HEK293 (cell line): ENCODE measurements around the gene ORMDL2.

Source experiments
- CTCF ChIA-PET: fragments of 350-600 bp; formaldehyde crosslinking; extraction: SDS; loops from one replicate; lab custom pipeline; 2021; ENCODE audit warnings: antibody characterized with exemption; lab: Yijun Ruan, JAX
- POLR2A ChIA-PET: fragments of 300-600 bp; formaldehyde crosslinking; extraction: SDS; loops from one replicate; lab custom pipeline; 2020; ENCODE audit warnings: antibody characterized with exemption, inconsistent platforms; lab: Yijun Ruan, JAX
- H3K27ac ChIP-seq: fragments of 200-500 bp; sonication (Bioruptor generic); 2 replicates; pipeline ENCODE4 v1.5.1; 2014; ENCODE audit warnings: low read depth, low read length, control low read depth, inconsistent platforms; ENCODE audit errors: extremely low read depth
- H3K36me3 ChIP-seq, 2 experiments: fragments of 200-500 bp in 1 of 2; sonication (Bioruptor generic) in 1 of 2; 1 replicate in 1 of 2; 2 replicates in 1 of 2; pipeline ENCODE4 v1.5.1; 2014 to 2017; ENCODE audit warnings: inconsistent platforms in 2 of 2, low read length in 2 of 2; ENCODE audit not compliant: control insufficient read depth in 2 of 2, insufficient read depth in 1 of 2
- H3K4me1 ChIP-seq: fragments of 200-500 bp; sonication (Bioruptor generic); 2 replicates; pipeline ENCODE4 v1.5.1; 2014; ENCODE audit warnings: mild to moderate bottlenecking, low read length, inconsistent platforms; ENCODE audit not compliant: control insufficient read depth, insufficient read depth
- H3K4me3 ChIP-seq: 2 replicates; pipeline ENCODE4 v1.5.1; 2011; ENCODE audit warnings: low read depth, mild to moderate bottlenecking, control low read depth, low read length, moderate library complexity
- H3K9me3 ChIP-seq: fragments of 200-500 bp; sonication (Bioruptor generic); 2 replicates; pipeline ENCODE4 v1.5.1; 2014; ENCODE audit warnings: low read depth, low read length, inconsistent platforms; ENCODE audit not compliant: control insufficient read depth, insufficient read depth
- ATF2 ChIP-seq: fragments of 450-650 bp; formaldehyde crosslinking; IDR thresholded peaks from 2 replicates; pipeline ENCODE4 v1.5.1; 2016; ENCODE audit warnings: missing biosample characterization, missing genetic modification characterization, low read depth
- HIC1 ChIP-seq: fragments of 450-650 bp; formaldehyde crosslinking; IDR thresholded peaks from 2 replicates; pipeline ENCODE4 v1.5.1; 2016; ENCODE audit warnings: missing biosample characterization, missing genetic modification characterization
- PATZ1 ChIP-seq: fragments of 450-650 bp; formaldehyde crosslinking; IDR thresholded peaks from 2 replicates; pipeline ENCODE4 v1.5.1; 2016; ENCODE audit warnings: missing biosample characterization, missing genetic modification characterization
- SETDB1 ChIP-seq: IDR thresholded peaks from one replicate; pipeline ENCODE4 v1.6.1; 2017; ENCODE audit warnings: mild to moderate bottlenecking, low read length, moderate library complexity, mixed read lengths; ENCODE audit not compliant: insufficient read length
- WT1 ChIP-seq: fragments of 450-650 bp; formaldehyde crosslinking; IDR thresholded peaks from 2 replicates; pipeline ENCODE4 v1.5.1; 2016; ENCODE audit warnings: missing biosample characterization, missing genetic modification characterization
- ZEB2 ChIP-seq: fragments of 450-650 bp; formaldehyde crosslinking; IDR thresholded peaks from 2 replicates; pipeline ENCODE4 v1.5.1; 2016; ENCODE audit warnings: missing biosample characterization, missing genetic modification characterization
- ZNF211 ChIP-seq: fragments of 450-650 bp; formaldehyde crosslinking; IDR thresholded peaks from 2 replicates; pipeline ENCODE4 v1.5.1; 2016; ENCODE audit warnings: low read depth, missing biosample characterization, missing genetic modification characterization
- ZNF221 ChIP-seq: fragments of 450-650 bp; formaldehyde crosslinking; IDR thresholded peaks from 2 replicates; pipeline ENCODE4 v1.5.1; 2017; ENCODE audit warnings: missing biosample characterization, missing genetic modification characterization, borderline replicate concordance
- ZNF239 ChIP-seq: fragments of 450-650 bp; formaldehyde crosslinking; IDR thresholded peaks from 2 replicates; pipeline ENCODE4 v1.5.1; 2016; ENCODE audit warnings: missing biosample characterization, missing genetic modification characterization
- ZNF311 ChIP-seq: fragments of 450-650 bp; formaldehyde crosslinking; IDR thresholded peaks from 2 replicates; pipeline ENCODE4 v1.5.1; 2017; ENCODE audit warnings: missing biosample characterization, missing genetic modification characterization, borderline replicate concordance
- ZNF37A ChIP-seq: fragments of 450-650 bp; IDR thresholded peaks from 2 replicates; pipeline ENCODE4 v1.5.1; 2018; ENCODE audit warnings: missing biosample characterization, missing genetic modification characterization
- ZNF423 ChIP-seq: fragments of 450-650 bp; formaldehyde crosslinking; IDR thresholded peaks from 2 replicates; pipeline ENCODE4 v1.5.1; 2016; ENCODE audit warnings: missing biosample characterization, missing genetic modification characterization
- ZNF544 ChIP-seq: fragments of 450-650 bp; formaldehyde crosslinking; IDR thresholded peaks from 2 replicates; pipeline ENCODE4 v1.5.0; 2017; ENCODE audit warnings: missing biosample characterization, missing genetic modification characterization
- ZNF571 ChIP-seq: fragments of 450-650 bp; formaldehyde crosslinking; IDR thresholded peaks from 2 replicates; pipeline ENCODE4 v1.5.0; 2017; ENCODE audit warnings: missing biosample characterization, missing genetic modification characterization
- ZNF580 ChIP-seq: fragments of 450-650 bp; formaldehyde crosslinking; IDR thresholded peaks from 2 replicates; pipeline ENCODE4 v1.5.1; 2016; ENCODE audit warnings: missing biosample characterization, missing genetic modification characterization
- ZNF670 ChIP-seq: fragments of 450-650 bp; formaldehyde crosslinking; IDR thresholded peaks from 2 replicates; pipeline ENCODE4 v1.5.1; 2016; ENCODE audit warnings: missing biosample characterization, missing genetic modification characterization, low read depth
- ZNF768 ChIP-seq: fragments of 450-650 bp; formaldehyde crosslinking; IDR thresholded peaks from 2 replicates; pipeline ENCODE4 v1.5.1; 2018; ENCODE audit warnings: missing biosample characterization, mild to moderate bottlenecking, missing genetic modification characterization
- ZNF791 ChIP-seq: fragments of 450-650 bp; formaldehyde crosslinking; IDR thresholded peaks from 2 replicates; pipeline ENCODE4 v1.5.1; 2016; ENCODE audit warnings: missing biosample characterization, missing genetic modification characterization
- ZSCAN18 ChIP-seq: fragments of 450-650 bp; formaldehyde crosslinking; IDR thresholded peaks from 2 replicates; pipeline ENCODE4 v1.5.1; 2016; ENCODE audit warnings: missing biosample characterization, missing genetic modification characterization
- TF ChIP-seq, protein P1 (sequence below): fragments of 450-650 bp; formaldehyde crosslinking; IDR thresholded peaks from 2 replicates; pipeline ENCODE4 v1.5.1; 2016; ENCODE audit warnings: missing biosample characterization, missing genetic modification characterization, borderline replicate concordance
- TF ChIP-seq, protein P2 (sequence below): fragments of 450-650 bp; formaldehyde crosslinking; IDR thresholded peaks from 2 replicates; pipeline ENCODE4 v1.5.1; 2016; ENCODE audit warnings: missing biosample characterization, missing genetic modification characterization

The ORMDL2 gene

GRCh38 chr12:55789893-55790292, 27.9 kb upstream of the ORMDL2 start:
- POLR2A ChIA-PET, result no interaction called here
- Histone ChIP-seq H3K27ac (no peak overlapping the region), H3K4me1 (no peaks in the 10 kb centered on the region), H3K4me3 (no peak overlapping the region), H3K9me3 (no peaks in the 10 kb centered on the region), H3K36me3 (peaks cover 91% of the 10 kb centered on the region in 2 experiments)
- TF ChIP-seq ZNF423 (no peak), ZEB2 (tag by site-specific recombination) (no peak), PATZ1 (tag by site-specific recombination) (no peak), ATF2 (tag by site-specific recombination) (no peak), ZNF768 (no peak), ZSCAN18 (tag by site-specific recombination) (no peak), ZNF670 (tag by site-specific recombination) (no peak), ZNF211 (no peak), ZNF571 (no peak), SETDB1 (no peak)
- TF ChIP-seq, protein P1, sequence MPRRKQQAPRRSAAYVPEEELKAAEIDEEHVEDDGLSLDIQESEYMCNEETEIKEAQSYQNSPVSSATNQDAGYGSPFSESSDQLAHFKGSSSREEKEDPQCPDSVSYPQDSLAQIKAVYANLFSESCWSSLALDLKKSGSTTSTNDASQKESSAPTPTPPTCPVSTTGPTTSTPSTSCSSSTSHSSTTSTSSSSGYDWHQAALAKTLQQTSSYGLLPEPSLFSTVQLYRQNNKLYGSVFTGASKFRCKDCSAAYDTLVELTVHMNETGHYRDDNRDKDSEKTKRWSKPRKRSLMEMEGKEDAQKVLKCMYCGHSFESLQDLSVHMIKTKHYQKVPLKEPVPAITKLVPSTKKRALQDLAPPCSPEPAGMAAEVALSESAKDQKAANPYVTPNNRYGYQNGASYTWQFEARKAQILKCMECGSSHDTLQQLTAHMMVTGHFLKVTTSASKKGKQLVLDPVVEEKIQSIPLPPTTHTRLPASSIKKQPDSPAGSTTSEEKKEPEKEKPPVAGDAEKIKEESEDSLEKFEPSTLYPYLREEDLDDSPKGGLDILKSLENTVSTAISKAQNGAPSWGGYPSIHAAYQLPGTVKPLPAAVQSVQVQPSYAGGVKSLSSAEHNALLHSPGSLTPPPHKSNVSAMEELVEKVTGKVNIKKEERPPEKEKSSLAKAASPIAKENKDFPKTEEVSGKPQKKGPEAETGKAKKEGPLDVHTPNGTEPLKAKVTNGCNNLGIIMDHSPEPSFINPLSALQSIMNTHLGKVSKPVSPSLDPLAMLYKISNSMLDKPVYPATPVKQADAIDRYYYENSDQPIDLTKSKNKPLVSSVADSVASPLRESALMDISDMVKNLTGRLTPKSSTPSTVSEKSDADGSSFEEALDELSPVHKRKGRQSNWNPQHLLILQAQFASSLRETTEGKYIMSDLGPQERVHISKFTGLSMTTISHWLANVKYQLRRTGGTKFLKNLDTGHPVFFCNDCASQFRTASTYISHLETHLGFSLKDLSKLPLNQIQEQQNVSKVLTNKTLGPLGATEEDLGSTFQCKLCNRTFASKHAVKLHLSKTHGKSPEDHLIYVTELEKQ (tag by site-specific recombination), result no peak
- CTCF ChIA-PET, result interaction anchor here (0.7 kb wide), 1 partner anchor 124 kb away, joined by 3 read pairs; no protein-coding TSS in a partner anchor

GRCh38 chr12:55795950-55796349, 21.9 kb upstream of the ORMDL2 start:
- Histone ChIP-seq H3K27ac (no peak overlapping the region), H3K9me3 (no peaks in the 10 kb centered on the region), H3K4me3 (no peak overlapping the region), H3K4me1 (no peaks in the 10 kb centered on the region; the same call in 1 of the 2 replicates), H3K36me3 (peaks cover 80 to 86% of the 10 kb centered on the region in 2 experiments)
- TF ChIP-seq ZNF221 (tag by site-specific recombination), result no peak
- TF ChIP-seq ZNF311 (tag by site-specific recombination), result no peak
- TF ChIP-seq ZNF239 (tag by site-specific recombination), result no peak
- TF ChIP-seq ZNF37A (tag by site-specific recombination), result no peak
- TF ChIP-seq, protein P2, sequence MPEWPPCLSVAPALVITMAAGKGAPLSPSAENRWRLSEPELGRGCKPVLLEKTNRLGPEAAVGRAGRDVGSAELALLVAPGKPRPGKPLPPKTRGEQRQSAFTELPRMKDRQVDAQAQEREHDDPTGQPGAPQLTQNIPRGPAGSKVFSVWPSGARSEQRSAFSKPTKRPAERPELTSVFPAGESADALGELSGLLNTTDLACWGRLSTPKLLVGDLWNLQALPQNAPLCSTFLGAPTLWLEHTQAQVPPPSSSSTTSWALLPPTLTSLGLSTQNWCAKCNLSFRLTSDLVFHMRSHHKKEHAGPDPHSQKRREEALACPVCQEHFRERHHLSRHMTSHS (tag by site-specific recombination), result no peak
- TF ChIP-seq HIC1 (tag by site-specific recombination), result no peak
- TF ChIP-seq ATF2 (tag by site-specific recombination), result no peak
- no peak for TF ChIP-seq ZNF544
- TF ChIP-seq ZNF580 (tag by site-specific recombination), result no peak
- no peak for TF ChIP-seq WT1 (tag by site-specific recombination)
- TF ChIP-seq ZNF791 (tag by site-specific recombination), result no peak
- POLR2A ChIA-PET, result interaction anchor here (0.6 to 1.7 kb wide), 4 partner anchors 10 to 52 kb away, joined by 3 to 5 read pairs (median 4); partner anchors contain the start of genes DNAJC14 and SARNP
- CTCF ChIA-PET, result interaction anchor here (0.6 to 5.2 kb wide), 10 partner anchors 8 to 139 kb away, joined by 3 to 79 read pairs (median 4); partner anchors contain the start of gene DNAJC14
